HG02852 (cell line): ENCODE results near the gene SPEM1.

ENCODE experiments used
- ATAC-seq: cut with Tn5 transposase; IDR thresholded peaks from one replicate; pipeline ENCODE4 v1.9.1; 2021; ENCODE audit warnings: mild to moderate bottlenecking, moderate library complexity; ENCODE audit not compliant: unreplicated experiment

Gene SPEM1

GRCh38 chr17:7398612-7399011 is 21.5 kb upstream of the SPEM1 start:
- no peak for ATAC-seq

GRCh38 chr17:7403043-7403726 is 16.9 kb upstream of the SPEM1 start:
- ATAC-seq = no peak

GRCh38 chr17:7403727-7403976 is 16.5 kb upstream of the SPEM1 start:
- no peak for ATAC-seq

- ATAC-seq = peak; percentile 93
These were observed 16.0 kb upstream of the SPEM1 start, which contains the start of gene TMEM256 for GRCh38 chr17:7403977-7404736. Gene TMEM256, minus strand, starts transcription at chr17:7404097. Its CDS starts 13 bp downstream, at chr17:7404084.

- peak; percentile 2 for ATAC-seq
These were observed 15.3 kb upstream of the SPEM1 start for GRCh38 chr17:7404737-7405349.

GRCh38 chr17:7405350-7406234 is 14.5 kb upstream of the SPEM1 start:
- ATAC-seq = no peak

- ATAC-seq = no peak
These were observed 13.8 kb upstream of the SPEM1 start for GRCh38 chr17:7406235-7406825.

- no peak for ATAC-seq
These were observed 13.0 kb upstream of the SPEM1 start for GRCh38 chr17:7407082-7407481.

- ATAC-seq = no peak
These were observed 12.5 kb upstream of the SPEM1 start, which contains the start of gene NLGN2 for GRCh38 chr17:7407485-7408251. Gene NLGN2, plus strand, starts transcription at chr17:7407845. Its CDS starts 411 bp downstream, at chr17:7408256.

- no peak for ATAC-seq
These were observed 11.8 kb upstream of the SPEM1 start for GRCh38 chr17:7408252-7408727.

- no peak for ATAC-seq
These were observed 11.3 kb upstream of the SPEM1 start for GRCh38 chr17:7408863-7409262.

- no peak for ATAC-seq
These were observed 10.4 kb upstream of the SPEM1 start for GRCh38 chr17:7409716-7410115.

GRCh38 chr17:7410634-7411426 is 9.3 kb upstream of the SPEM1 start:
- ATAC-seq = no peak

GRCh38 chr17:7411427-7411750 is 8.7 kb upstream of the SPEM1 start:
- no peak for ATAC-seq

- ATAC-seq = no peak
These were observed 6.7 kb upstream of the SPEM1 start for GRCh38 chr17:7413346-7413985.

GRCh38 chr17:7414837-7415236 is 5.3 kb upstream of the SPEM1 start:
- no peak for ATAC-seq

- no peak for ATAC-seq
These were observed 4.3 kb upstream of the SPEM1 start for GRCh38 chr17:7415784-7416183.

GRCh38 chr17:7416323-7416722 is 3.8 kb upstream of the SPEM1 start:
- ATAC-seq = no peak
